Endothelial cell (in vitro differentiated cells): Measurements from ENCODE around the gene TMEM101. TPM values are rescaled to one million over a fixed set of nuclear protein-coding genes. Genes with fewer than 3 reads are reported as not detected.
"Not testable (repeated sequence)": the region's sequence is repeated elsewhere in the genome, so short reads cannot be mapped to it uniquely, and the experiment has no call there.

Source experiments
- DNase-seq: peaks from one replicate; pipeline ENCODE4 v3.0.0; 2021; ENCODE audit warnings: low spot score
- H3K27ac Mint-ChIP-seq: one replicate; pipeline ENCODE4 v1.8.0; 2021; ENCODE audit warnings: mixed read lengths, inconsistent platforms; ENCODE audit not compliant: unreplicated experiment
- H3K27me3 Mint-ChIP-seq: one replicate; pipeline ENCODE4 v1.8.0; 2021; ENCODE audit warnings: mild to moderate bottlenecking, moderate library complexity, mixed read lengths, inconsistent platforms; ENCODE audit not compliant: unreplicated experiment
- H3K36me3 Mint-ChIP-seq: one replicate; pipeline ENCODE4 v1.8.0; 2021; ENCODE audit warnings: mild to moderate bottlenecking, low read depth, mixed read lengths, inconsistent platforms; ENCODE audit not compliant: unreplicated experiment
- H3K4me1 Mint-ChIP-seq: one replicate; pipeline ENCODE4 v1.8.0; 2021; ENCODE audit warnings: mild to moderate bottlenecking, mixed read lengths, inconsistent platforms; ENCODE audit not compliant: unreplicated experiment
- H3K4me3 Mint-ChIP-seq: one replicate; pipeline ENCODE4 v1.8.0; 2021; ENCODE audit warnings: mild to moderate bottlenecking, mixed read lengths, inconsistent platforms; ENCODE audit not compliant: unreplicated experiment
- H3K9me3 Mint-ChIP-seq: one replicate; pipeline ENCODE4 v1.8.0; 2021; ENCODE audit warnings: mixed read lengths, inconsistent platforms; ENCODE audit not compliant: unreplicated experiment
- CTCF ChIP-seq: fragments of 200-600 bp; sonication (generic); IDR thresholded peaks from one replicate; pipeline ENCODE4 v1.5.0; 2021; ENCODE audit warnings: antibody characterized with exemption; ENCODE audit not compliant: unreplicated experiment
- total RNA-seq: library from RNA; stranded (reverse); fragmentation: NEBNext Ultra II Directional; extraction: Animal tissue kit (Norgen Biotek cat#: 25700); gene quantifications from one replicate; pipeline ENCODE4 v1.2.1, GENCODE V29; 2021; ENCODE audit not compliant: unreplicated experiment

TMEM101 gene
- total RNA-seq, 1 donor from 2014 or later = 32.1 TPM

- no peaks in the 10 kb centered on the region for H3K27me3 Mint-ChIP-seq
- no peaks in the 10 kb centered on the region for H3K9me3 Mint-ChIP-seq
- peaks cover 9% of the 10 kb centered on the region for H3K4me1 Mint-ChIP-seq
- no peak for DNase-seq
- no peak overlapping the region for H3K4me3 Mint-ChIP-seq
- H3K27ac Mint-ChIP-seq = peak overlapping the region; percentile 26
- no peak for TF ChIP-seq CTCF
- peaks cover 11% of the 10 kb centered on the region for H3K36me3 Mint-ChIP-seq
Measured at GRCh38 chr17:44044071-44044470, 29.3 kb upstream of the TMEM101 start.

GRCh38 chr17:44043272-44043696 lies 28.5 kb upstream of the TMEM101 start:
- peaks cover 11% of the 10 kb centered on the region for H3K36me3 Mint-ChIP-seq
- no peak overlapping the region for H3K4me3 Mint-ChIP-seq
- no peak for DNase-seq
- peaks cover 9% of the 10 kb centered on the region for H3K4me1 Mint-ChIP-seq
- no peaks in the 10 kb centered on the region for H3K9me3 Mint-ChIP-seq
- H3K27me3 Mint-ChIP-seq = no peaks in the 10 kb centered on the region
- TF ChIP-seq CTCF = no peak
- H3K27ac Mint-ChIP-seq = peak overlapping the region; percentile 74

GRCh38 chr17:44039829-44040635 lies 25.3 kb upstream of the TMEM101 start:
- no peak for DNase-seq
- Mint-ChIP-seq H3K4me3 (no peak overlapping the region), H3K27me3 (no peaks in the 10 kb centered on the region), H3K36me3 (peaks cover 18% of the 10 kb centered on the region), H3K4me1 (peaks cover 9% of the 10 kb centered on the region), H3K9me3 (no peaks in the 10 kb centered on the region), H3K27ac (no peak overlapping the region)
- no peak for TF ChIP-seq CTCF

- no peak for DNase-seq
- no peaks in the 10 kb centered on the region for H3K27me3 Mint-ChIP-seq
- no peaks in the 10 kb centered on the region for H3K9me3 Mint-ChIP-seq
- no peak overlapping the region for H3K27ac Mint-ChIP-seq
- H3K36me3 Mint-ChIP-seq = peaks cover 18% of the 10 kb centered on the region
- H3K4me3 Mint-ChIP-seq = no peak overlapping the region
- TF ChIP-seq CTCF = no peak
- H3K4me1 Mint-ChIP-seq = peaks cover 13% of the 10 kb centered on the region
Measured at GRCh38 chr17:44038604-44039011, 23.8 kb upstream of the TMEM101 start.

GRCh38 chr17:44037471-44037870 lies 22.7 kb upstream of the TMEM101 start:
- TF ChIP-seq CTCF = no peak
- DNase-seq = no peak
- Mint-ChIP-seq H3K4me3 (no peak overlapping the region), H3K4me1 (peaks cover 15% of the 10 kb centered on the region), H3K36me3 (peaks cover 20% of the 10 kb centered on the region), H3K9me3 (no peaks in the 10 kb centered on the region), H3K27ac (peak overlapping the region; percentile 13), H3K27me3 (no peaks in the 10 kb centered on the region)

- H3K4me3 Mint-ChIP-seq, H3K9me3 Mint-ChIP-seq, DNase-seq, H3K27me3 Mint-ChIP-seq, H3K27ac Mint-ChIP-seq: not testable (repeated sequence)
- Mint-ChIP-seq H3K36me3 (peaks cover 33% of the 10 kb centered on the region), H3K4me1 (peaks cover 12% of the 10 kb centered on the region)
Measured at GRCh38 chr17:44034688-44035087, 19.9 kb upstream of the TMEM101 start.
